Measurements from ENCODE around the gene RIPOR3.

DNA sequence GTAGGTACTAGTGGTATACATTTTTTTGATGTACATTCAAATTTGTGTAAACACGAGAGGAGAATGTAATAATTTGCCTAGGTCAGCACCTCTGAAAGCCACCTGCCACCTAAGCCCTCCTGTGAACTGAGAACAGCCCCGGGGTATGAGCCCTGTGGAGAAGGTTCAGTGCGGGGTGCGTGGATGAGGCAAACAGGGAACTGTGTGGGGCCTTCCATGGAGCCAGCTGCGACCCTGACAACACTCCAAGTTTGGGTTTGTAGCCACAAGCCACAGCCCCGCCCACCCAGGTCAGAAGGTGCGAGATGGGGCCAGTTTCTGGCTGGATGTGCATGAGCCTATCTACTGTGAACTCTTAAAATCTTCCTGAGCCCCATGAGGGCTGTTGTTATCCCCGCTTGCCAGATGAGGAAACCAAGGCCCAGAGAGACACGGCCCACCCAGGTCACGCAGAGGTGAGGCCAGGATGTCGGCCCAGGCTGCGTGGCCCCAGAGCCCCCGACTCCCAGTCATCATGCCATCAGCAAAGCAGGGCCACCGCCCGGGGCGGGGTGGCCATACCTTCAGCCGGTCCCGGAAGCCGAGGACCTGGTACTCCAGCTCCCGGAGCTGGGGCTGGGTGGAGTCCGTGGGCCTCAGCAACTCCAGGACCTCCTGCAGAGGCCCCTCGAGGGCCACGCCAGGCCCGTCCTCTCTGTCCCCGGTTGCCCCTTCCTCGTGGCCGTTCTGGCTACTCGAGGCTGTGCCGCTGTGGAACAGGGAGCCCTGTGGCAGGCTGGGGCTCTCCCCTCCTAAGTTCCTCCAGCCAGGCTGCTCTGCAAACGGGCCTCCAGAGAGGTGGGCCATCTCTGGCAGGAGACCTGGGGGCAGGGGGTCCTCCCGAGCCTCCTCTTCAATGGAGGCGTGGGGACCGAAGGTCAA, 89.6 kb downstream of the RIPOR3 start:
- TF ChIP-seq, protein P1, sequence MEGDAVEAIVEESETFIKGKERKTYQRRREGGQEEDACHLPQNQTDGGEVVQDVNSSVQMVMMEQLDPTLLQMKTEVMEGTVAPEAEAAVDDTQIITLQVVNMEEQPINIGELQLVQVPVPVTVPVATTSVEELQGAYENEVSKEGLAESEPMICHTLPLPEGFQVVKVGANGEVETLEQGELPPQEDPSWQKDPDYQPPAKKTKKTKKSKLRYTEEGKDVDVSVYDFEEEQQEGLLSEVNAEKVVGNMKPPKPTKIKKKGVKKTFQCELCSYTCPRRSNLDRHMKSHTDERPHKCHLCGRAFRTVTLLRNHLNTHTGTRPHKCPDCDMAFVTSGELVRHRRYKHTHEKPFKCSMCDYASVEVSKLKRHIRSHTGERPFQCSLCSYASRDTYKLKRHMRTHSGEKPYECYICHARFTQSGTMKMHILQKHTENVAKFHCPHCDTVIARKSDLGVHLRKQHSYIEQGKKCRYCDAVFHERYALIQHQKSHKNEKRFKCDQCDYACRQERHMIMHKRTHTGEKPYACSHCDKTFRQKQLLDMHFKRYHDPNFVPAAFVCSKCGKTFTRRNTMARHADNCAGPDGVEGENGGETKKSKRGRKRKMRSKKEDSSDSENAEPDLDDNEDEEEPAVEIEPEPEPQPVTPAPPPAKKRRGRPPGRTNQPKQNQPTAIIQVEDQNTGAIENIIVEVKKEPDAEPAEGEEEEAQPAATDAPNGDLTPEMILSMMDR (IDR thresholded peaks at IDR 0.05) = no peak
- no peak for TF ChIP-seq POLR2A (IDR thresholded peaks at IDR 0.05)
